Activated naive CD8-positive, alpha-beta T cell treated with anti-CD3 and anti-CD28 coated beads for 36 hours (primary cell): ENCODE results near the gene UBIAD1. TPM values are rescaled to one million over a fixed set of nuclear protein-coding genes. Genes with fewer than 3 reads are reported as not detected.
"Not testable (repeated sequence)": the region's sequence is repeated elsewhere in the genome, so short reads cannot be mapped to it uniquely, and the experiment has no call there.

Experiments
- DNase-seq: peaks from one replicate; pipeline ENCODE4 v3.0.0; 2021
- H3K27ac Mint-ChIP-seq: one replicate; pipeline ENCODE4 v1.8.0; 2022; ENCODE audit warnings: mild to moderate bottlenecking, moderate library complexity, mixed read lengths
- H3K27me3 Mint-ChIP-seq: one replicate; pipeline ENCODE4 v1.8.0; 2022; ENCODE audit warnings: mild to moderate bottlenecking, mixed read lengths
- H3K36me3 Mint-ChIP-seq: one replicate; pipeline ENCODE4 v1.8.0; 2021; ENCODE audit warnings: mild to moderate bottlenecking, mixed read lengths
- H3K4me1 Mint-ChIP-seq: one replicate; pipeline ENCODE4 v1.8.0; 2021; ENCODE audit warnings: mixed read lengths
- H3K4me3 Mint-ChIP-seq: one replicate; pipeline ENCODE4 v1.8.0; 2022; ENCODE audit warnings: mild to moderate bottlenecking, moderate library complexity, mixed read lengths
- H3K9me3 Mint-ChIP-seq: one replicate; pipeline ENCODE4 v1.8.0; 2022; ENCODE audit warnings: mixed read lengths
- total RNA-seq, 2 experiments: library from RNA; stranded (reverse); gene quantifications; one replicate each; pipeline ENCODE4 v1.2.3, GENCODE V29; 2021

The UBIAD1 gene
- total RNA-seq, 2 experiments from 2014 or later = 39.1 to 41.4 TPM

DNA sequence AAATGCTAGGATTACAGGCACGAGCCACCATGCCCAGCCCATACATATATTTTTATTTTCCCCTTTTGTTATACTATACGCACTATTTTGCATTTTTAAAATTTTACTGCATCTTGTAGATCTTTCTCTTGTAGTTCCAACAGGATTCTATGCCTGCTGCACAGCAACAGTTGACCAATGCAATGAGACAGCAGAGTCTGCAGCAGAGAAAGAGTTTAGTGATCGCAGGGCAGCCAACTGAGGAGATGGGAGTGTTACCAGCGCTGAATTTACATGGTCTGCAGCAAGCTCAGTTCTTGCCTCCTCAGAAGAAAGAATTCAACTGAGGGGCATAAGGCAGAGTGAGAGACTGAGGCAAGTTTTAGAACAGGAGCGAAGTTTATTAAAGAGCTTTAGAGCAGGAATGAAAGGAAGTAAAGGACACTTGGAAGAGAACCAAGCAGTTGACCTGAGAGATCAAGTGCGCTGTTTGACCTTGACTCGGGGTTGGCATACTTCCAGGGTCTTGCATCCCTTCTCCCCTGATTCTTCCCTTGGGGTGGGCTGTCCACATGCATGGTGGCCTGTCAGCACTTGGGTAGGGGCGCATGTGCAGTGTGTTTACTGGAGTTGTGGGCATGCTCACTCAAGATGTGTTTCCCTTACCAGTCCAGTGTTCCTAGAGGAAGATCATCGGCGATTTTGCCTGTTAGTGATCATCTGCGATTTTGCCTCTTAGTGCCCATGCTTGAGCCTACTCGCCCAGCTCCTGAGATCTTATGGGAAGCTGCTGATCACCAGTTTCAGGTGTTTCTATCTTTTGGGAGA is 6.5 kb upstream of the UBIAD1 start:
- H3K27ac Mint-ChIP-seq = no peak overlapping the region
- H3K4me1 Mint-ChIP-seq = peaks cover 6% of the 10 kb centered on the region
- H3K27me3 Mint-ChIP-seq = no peaks in the 10 kb centered on the region
- no peak for DNase-seq
- H3K9me3 Mint-ChIP-seq = no peaks in the 10 kb centered on the region
- no peaks in the 10 kb centered on the region for H3K36me3 Mint-ChIP-seq
- no peak overlapping the region for H3K4me3 Mint-ChIP-seq

DNA sequence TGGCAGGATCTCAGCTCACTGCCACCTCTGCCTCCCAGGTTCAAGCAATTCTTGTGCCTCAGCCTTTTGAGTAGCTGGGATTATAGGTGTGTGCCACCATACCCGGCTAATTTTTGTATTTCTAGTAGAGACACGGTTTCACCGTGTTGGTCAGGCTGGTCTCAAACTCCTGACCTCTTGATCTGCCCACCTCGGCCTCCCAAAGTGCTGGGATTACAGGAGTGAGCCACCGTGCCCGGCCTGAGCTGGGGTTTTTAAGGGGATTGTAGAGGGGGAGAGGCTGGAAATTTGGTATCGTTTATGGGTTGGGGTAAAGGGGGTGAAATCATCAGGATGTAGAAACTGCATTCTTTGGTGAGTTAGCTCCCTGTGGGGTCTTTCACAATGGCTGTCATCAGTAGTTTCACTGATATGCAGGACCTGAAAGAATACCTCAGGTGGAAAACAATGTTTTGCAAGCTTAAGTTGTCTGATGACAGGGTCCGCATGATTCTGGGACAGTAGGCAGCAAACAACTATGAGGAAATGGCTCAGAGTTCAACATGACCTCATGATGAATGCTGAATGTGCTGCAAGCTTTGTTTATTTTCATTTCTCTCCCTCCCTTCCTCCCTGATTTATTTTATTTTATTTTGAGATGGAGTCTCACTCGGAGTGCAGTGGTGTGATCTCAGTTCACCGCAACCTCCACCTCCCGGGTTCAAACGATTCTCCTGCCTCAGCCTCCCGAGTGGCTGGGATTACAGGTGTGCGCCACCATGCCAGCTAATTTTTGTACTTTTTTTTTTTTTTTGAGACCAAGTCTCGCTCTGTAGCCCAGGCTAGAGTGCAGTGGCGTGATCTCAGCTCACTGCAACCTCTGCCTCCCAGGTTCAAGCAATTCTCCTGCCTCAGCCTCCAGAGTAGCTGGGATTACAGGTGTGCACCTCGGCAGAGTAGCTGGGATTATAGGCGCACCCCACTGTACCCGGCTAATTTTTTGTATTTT is 5.4 kb upstream of the UBIAD1 start:
- H3K27ac Mint-ChIP-seq, H3K4me3 Mint-ChIP-seq, DNase-seq, H3K4me1 Mint-ChIP-seq, H3K36me3 Mint-ChIP-seq, H3K9me3 Mint-ChIP-seq, H3K27me3 Mint-ChIP-seq: not testable (repeated sequence)

DNA sequence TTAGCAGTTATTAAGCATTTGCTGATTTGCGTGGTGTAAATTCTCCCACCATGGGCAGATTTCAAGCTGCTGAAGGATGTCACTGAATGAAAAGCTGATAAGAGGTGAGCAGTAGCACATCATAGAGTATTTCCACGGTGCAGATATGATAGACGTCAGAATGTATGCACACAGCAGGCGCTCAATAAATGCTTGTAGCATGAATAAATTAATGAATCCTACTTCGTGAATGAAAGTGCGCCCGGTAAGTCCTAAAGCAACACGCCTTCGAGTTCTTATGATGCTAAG is 510 bp upstream of the UBIAD1 start:
- Mint-ChIP-seq H3K4me1 (peaks cover 19% of the 10 kb centered on the region), H3K9me3 (no peaks in the 10 kb centered on the region), H3K36me3 (peaks cover 25% of the 10 kb centered on the region), H3K27ac (no peak overlapping the region), H3K4me3 (peak overlapping the region; percentile 50), H3K27me3 (no peaks in the 10 kb centered on the region)
- no peak for DNase-seq

DNA sequence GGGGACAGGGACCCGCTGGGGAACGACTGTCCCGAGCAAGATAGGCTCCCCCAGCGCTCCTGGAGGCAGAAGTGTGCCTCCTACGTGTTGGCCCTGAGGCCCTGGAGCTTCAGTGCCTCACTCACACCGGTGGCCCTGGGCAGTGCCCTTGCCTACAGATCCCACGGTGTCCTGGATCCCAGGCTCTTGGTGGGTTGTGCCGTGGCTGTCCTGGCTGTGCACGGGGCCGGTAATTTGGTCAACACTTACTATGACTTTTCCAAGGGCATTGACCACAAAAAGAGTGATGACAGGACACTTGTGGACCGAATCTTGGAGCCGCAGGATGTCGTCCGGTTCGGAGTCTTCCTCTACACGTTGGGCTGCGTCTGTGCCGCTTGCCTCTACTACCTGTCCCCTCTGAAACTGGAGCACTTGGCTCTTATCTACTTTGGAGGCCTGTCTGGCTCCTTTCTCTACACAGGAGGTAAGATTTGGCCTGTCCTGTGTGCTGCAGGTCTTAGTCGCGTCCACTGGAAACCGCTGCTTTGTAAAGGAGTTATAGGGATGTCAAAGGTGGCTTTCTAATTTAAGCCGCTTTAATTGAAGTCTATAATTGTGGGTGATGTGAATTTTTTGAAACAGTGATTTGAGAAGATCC is 717 bp downstream of the UBIAD1 start:
- Mint-ChIP-seq H3K36me3 (peaks cover 32% of the 10 kb centered on the region), H3K27me3 (no peaks in the 10 kb centered on the region), H3K9me3 (no peaks in the 10 kb centered on the region), H3K4me1 (peaks cover 22% of the 10 kb centered on the region), H3K27ac (peak overlapping the region; percentile 95), H3K4me3 (peak overlapping the region; percentile 98)
- DNase-seq = no peak

DNA sequence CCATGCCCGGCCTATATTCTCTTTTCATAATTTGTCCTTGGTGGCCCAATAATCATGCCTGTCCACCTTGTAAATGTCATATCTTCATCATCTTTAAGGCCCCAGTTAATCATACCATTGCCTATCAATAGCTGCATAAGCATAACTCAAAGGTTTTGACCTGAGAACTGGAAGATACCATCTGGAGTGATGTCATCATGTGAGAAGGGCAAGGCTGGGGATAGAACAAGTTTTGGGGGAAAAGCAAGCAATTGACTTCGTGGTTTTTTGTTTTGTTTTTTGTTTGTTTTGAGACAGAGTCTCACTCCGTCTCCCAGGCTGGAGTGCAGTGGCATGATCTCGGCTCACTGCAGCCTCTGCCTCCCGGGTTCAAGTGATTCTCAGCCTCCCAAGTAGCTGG is 6.2 kb downstream of the UBIAD1 start:
- Mint-ChIP-seq H3K36me3 (peaks cover 78% of the 10 kb centered on the region), H3K4me1 (peaks cover 64% of the 10 kb centered on the region), H3K27ac (peak overlapping the region; percentile 19), H3K4me3 (no peak overlapping the region), H3K9me3 (peaks cover 8% of the 10 kb centered on the region), H3K27me3 (no peaks in the 10 kb centered on the region)
- no peak for DNase-seq

DNA sequence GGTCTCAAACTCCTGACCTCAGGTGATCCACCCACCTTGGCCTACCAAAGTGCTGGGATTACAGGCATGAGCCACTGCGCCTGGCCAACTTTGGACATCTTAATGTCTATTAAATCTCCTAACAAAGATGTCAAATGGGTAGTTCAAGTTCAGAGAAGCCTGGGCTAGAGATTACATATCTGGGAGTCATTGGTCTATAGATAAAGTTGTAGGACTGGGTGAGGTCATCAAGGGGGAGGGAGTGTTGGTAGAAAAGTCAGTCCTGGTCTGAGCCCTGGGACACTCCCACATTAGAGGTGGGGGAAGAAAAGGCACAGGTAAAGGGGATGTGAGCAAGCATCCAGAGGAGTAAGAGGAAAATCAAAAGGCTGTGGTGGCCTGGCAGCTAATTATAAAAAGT is 6.6 kb downstream of the UBIAD1 start:
- Mint-ChIP-seq H3K27ac (peak overlapping the region; percentile 90), H3K4me1 (peaks cover 68% of the 10 kb centered on the region), H3K27me3 (no peaks in the 10 kb centered on the region), H3K9me3 (peaks cover 8% of the 10 kb centered on the region), H3K36me3 (peaks cover 78% of the 10 kb centered on the region), H3K4me3 (no peak overlapping the region)
- DNase-seq = no peak

DNA sequence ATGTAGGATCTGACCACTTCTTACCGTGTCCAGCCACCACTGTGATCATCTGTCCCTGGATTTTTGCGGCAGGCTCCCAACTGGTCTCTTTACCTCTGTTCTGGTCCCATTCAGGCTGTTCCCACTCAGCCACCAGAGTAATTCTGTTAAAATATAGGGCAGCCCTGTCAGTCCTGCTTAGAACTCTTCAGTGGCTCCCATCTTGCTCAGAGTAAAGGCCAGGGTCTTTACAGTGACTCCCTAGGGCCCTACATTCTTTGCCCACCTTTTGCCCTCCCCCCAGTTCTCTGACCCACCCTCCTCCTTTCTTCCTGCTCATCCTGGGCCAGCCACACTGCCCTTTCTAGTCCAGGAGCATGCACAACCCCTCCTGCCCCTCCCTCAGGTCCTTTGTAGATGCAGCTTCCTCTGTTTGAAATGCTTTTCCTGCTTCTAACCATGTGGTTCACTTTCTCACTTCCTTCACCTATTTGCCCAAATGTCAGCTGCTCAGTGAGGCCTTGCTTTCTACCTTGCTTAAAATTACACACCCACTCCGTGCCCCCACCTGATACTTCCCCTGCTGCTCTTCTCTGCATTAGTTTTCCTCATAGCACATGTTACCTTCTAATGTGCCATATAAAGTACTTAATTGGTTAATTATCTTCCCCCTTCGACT is 7.8 kb downstream of the UBIAD1 start:
- peaks cover 76% of the 10 kb centered on the region for H3K36me3 Mint-ChIP-seq
- H3K9me3 Mint-ChIP-seq = peaks cover 8% of the 10 kb centered on the region
- peaks cover 72% of the 10 kb centered on the region for H3K4me1 Mint-ChIP-seq
- DNase-seq = no peak
- peak overlapping the region; percentile 42 for H3K4me3 Mint-ChIP-seq
- peak overlapping the region; percentile 90 for H3K27ac Mint-ChIP-seq
- no peaks in the 10 kb centered on the region for H3K27me3 Mint-ChIP-seq

DNA sequence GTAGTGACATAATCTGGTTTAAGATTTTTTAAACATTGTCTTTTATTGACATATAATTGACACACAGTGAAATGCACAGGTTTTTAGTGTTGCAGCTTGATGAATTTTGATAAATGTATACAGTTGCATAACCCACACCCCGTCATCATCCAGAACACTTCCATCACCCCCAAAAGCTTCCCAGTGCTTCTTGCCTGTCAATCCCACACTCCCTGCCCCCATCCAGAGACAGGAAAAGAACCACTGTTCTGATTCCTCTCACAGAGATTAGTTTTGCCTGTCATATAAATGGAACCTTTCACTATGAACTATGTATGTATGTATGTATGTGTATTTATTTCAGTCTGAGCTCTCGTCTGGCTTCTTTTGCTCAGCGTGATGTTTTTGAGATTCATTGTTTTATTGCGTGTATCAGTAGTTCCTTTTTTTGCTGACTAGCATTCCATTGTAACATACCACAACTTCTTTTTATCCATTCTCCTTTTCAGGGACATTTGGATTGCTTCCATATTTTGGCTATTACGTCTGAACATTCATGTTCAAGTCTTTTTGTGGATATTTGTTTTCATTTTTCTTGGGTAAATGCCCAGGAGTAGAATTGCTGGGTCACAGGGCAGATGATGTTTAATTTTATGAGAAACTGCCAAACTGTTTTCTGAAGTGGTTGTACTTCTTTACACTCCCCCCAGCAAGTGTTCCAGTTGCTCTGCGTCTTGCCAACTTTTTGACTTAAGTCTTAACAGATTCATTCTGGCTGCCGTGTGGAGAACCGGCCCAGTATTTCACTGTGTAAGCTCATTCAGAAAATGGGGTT is 8.7 kb downstream of the UBIAD1 start:
- DNase-seq = no peak
- Mint-ChIP-seq H3K9me3 (peaks cover 8% of the 10 kb centered on the region), H3K27ac (peak overlapping the region; percentile 90), H3K27me3 (no peaks in the 10 kb centered on the region), H3K36me3 (peaks cover 72% of the 10 kb centered on the region), H3K4me3 (peak overlapping the region; percentile 44), H3K4me1 (peaks cover 70% of the 10 kb centered on the region)

DNA sequence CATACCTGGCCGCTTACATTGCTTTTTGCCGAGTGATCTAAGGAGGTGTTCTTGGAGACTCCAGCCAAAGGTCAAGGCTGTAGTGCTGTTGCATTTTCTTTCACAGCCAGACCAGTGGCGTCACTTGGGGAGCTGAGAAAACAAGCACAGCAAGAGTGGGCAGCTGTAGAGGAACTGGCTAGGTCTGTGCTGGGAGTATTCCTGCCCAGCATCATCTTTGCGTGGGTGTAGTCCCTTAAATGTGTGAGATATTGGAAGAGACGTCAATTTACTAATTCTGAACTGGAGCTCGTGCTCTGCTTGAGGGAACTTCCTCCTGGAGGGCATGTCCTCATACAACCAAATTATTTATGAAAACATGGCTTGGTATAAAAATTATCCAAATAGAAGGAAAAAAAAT is 10.2 kb downstream of the UBIAD1 start:
- peak overlapping the region; percentile 57 for H3K27ac Mint-ChIP-seq
- H3K36me3 Mint-ChIP-seq = peaks cover 67% of the 10 kb centered on the region
- peak overlapping the region; percentile 2 for H3K4me3 Mint-ChIP-seq
- peaks cover 8% of the 10 kb centered on the region for H3K9me3 Mint-ChIP-seq
- no peaks in the 10 kb centered on the region for H3K27me3 Mint-ChIP-seq
- no peak for DNase-seq
- peaks cover 66% of the 10 kb centered on the region for H3K4me1 Mint-ChIP-seq

DNA sequence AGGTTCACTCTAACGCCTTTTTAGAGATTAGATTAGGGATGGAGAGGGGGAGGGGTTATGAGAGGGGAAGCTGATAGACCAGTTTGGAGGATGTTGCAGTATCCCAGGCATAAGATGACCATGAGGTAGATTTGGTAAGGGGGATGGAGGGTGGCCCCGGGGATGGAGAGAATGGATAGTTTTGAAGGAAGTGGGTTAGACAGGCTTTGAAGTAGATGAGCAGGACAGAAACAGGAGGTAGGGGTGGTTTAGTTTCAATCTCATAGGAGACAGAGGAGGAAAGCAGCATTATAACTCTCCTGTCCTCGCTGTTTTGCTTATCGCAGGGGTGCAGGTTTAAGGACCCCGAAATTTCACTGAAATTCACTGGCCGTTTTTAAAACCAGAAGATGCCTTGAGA is 11.8 kb downstream of the UBIAD1 start:
- no peaks in the 10 kb centered on the region for H3K27me3 Mint-ChIP-seq
- no peak for DNase-seq
- peaks cover 60% of the 10 kb centered on the region for H3K36me3 Mint-ChIP-seq
- peak overlapping the region; percentile 67 for H3K4me3 Mint-ChIP-seq
- peak overlapping the region; percentile 82 for H3K27ac Mint-ChIP-seq
- H3K4me1 Mint-ChIP-seq = peaks cover 64% of the 10 kb centered on the region
- H3K9me3 Mint-ChIP-seq = peaks cover 8% of the 10 kb centered on the region

DNA sequence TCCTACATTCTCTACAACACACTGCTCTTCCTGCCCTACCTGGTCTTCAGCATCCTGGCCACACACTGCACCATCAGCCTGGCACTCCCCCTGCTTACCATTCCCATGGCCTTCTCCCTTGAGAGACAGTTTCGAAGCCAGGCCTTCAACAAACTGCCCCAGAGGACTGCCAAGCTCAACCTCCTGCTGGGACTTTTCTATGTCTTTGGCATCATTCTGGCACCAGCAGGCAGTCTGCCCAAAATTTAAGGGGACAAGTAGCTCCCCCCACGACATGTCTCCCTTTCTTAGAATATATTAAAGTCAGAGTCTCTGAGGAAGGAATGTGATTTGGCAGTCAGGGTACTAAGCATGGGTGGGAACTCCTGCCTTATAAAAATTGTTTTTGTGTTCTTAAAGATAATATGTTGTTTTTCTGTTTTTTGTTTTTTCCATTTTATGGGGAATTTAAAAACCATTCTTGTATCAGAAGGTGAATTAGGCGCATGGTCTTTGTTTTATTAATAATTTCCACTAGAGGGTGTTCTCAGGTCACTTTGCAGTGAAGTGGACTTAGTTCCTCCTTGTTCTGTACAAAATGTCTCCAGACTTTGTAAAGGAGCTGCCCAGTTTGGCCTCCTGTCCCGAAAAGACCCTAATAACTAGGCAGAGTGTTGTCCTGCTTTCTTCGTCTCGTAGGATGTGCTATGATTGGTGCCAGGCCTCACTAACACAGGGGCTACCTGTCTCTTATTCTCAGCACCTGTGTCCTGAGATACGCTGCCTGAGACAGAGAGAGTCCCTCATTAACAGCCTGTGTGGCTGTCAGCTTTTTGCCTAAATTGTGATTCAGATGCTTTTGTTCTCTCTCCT is 13.1 kb downstream of the UBIAD1 start:
- Mint-ChIP-seq H3K27me3 (no peaks in the 10 kb centered on the region), H3K36me3 (peaks cover 57% of the 10 kb centered on the region), H3K4me3 (no peak overlapping the region), H3K9me3 (peaks cover 8% of the 10 kb centered on the region), H3K4me1 (peaks cover 58% of the 10 kb centered on the region), H3K27ac (peak overlapping the region; percentile 12)
- DNase-seq = no peak

DNA sequence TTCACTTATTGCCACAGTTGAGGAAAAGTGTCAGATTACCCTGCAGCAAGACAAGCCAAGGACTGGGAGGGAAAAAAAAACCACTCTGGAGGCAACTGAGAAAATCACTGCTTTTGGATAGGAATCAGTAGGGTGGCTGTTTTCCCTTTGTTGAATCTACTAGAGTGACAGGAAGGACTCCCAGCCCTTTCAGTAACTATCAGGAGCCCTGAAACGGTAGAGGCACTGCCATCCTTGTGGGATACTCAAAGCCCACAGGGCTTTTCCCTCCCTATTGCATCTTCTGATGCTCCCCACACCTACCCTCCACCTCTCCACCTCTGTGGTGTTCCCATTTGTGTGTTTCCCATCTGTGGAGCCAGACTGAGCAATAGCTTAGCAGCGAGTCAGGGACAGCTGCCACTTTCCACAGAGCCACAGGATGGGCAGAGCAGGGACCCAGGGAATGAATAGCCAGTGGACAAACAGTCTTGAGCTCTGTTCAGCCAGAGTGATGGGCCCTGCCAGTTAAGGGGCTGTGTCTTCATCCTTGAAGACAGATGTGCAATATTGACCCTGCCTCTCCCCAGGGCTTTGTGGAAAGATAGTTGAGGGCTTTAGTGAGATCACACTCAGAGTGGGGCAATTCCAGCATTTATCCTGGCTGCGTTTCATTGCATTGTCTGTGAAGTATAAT is 13.9 kb downstream of the UBIAD1 start:
- Mint-ChIP-seq H3K4me1 (peaks cover 55% of the 10 kb centered on the region), H3K27me3 (no peaks in the 10 kb centered on the region), H3K27ac (no peak overlapping the region)

DNA sequence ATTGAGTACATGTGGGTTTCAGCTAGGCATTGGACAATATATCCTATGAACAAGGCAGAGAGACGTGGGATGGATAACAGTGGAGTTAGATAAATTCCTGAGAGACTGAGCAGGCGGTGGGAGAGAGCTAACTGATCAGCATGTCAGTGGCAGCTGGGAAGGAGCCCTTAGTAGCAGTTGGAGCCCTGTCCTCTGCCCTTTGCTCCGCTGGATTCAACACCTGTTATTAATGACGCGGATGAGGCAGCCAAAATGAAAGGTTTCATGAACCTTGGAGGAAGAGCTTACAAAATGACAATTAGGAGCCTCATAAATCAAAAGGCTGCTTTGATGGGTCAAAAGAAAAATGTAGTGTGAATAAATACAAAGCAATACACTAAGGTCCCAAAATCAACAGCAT is 16.1 kb downstream of the UBIAD1 start:
- Mint-ChIP-seq H3K36me3 (peaks cover 35% of the 10 kb centered on the region), H3K9me3 (no peaks in the 10 kb centered on the region), H3K4me3 (no peak overlapping the region), H3K27me3 (no peaks in the 10 kb centered on the region), H3K4me1 (peaks cover 44% of the 10 kb centered on the region), H3K27ac (no peak overlapping the region)
- no peak for DNase-seq

More for the DNA sequence above, 13.9 kb downstream of the UBIAD1 start:
- peaks cover 8% of the 10 kb centered on the region for H3K9me3 Mint-ChIP-seq
- no peak for DNase-seq
- H3K36me3 Mint-ChIP-seq = peaks cover 54% of the 10 kb centered on the region
- H3K4me3 Mint-ChIP-seq = no peak overlapping the region
